ENCODE results near the gene TTC39C.
"Not testable (repeated sequence)": the region's sequence is repeated elsewhere in the genome, so short reads cannot be mapped to it uniquely, and the experiment has no call there.

Gene TTC39C

DNA sequence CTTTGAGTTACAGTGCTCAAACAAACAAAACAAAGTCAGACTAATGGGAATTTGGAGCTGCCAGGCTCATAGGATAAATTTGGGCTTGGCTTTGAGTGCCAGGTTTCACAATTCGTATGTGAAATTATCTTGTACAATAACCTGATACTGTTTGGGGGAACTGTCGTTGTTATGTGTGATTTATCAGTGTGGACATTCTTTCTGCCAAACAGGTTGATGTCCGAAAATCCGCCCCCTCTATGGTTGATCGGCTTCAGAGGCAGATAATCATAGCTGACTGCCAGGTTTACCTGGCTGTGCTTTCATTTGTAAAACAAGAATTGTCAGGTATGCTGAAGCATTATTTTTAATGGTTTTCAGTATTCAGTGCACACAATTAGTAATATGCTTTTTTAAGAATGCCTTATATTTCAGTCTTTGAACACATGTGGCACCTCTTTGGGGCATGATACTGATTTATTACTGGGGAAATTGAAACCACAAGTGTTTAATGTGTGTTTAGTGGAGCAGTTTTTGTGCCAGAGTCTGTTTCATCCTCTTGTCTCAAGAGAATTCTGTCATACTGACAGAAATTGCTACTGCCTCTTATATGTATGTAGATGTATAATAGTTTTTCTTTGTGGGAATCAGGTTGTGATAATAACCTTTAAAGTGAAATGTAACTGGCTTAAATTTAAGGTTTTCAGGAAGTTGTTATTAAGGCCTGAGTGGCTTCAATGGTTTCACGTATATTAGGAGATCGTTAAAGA is 54.6 kb downstream of the TTC39C start:
- TF ChIP-seq, protein P1, sequence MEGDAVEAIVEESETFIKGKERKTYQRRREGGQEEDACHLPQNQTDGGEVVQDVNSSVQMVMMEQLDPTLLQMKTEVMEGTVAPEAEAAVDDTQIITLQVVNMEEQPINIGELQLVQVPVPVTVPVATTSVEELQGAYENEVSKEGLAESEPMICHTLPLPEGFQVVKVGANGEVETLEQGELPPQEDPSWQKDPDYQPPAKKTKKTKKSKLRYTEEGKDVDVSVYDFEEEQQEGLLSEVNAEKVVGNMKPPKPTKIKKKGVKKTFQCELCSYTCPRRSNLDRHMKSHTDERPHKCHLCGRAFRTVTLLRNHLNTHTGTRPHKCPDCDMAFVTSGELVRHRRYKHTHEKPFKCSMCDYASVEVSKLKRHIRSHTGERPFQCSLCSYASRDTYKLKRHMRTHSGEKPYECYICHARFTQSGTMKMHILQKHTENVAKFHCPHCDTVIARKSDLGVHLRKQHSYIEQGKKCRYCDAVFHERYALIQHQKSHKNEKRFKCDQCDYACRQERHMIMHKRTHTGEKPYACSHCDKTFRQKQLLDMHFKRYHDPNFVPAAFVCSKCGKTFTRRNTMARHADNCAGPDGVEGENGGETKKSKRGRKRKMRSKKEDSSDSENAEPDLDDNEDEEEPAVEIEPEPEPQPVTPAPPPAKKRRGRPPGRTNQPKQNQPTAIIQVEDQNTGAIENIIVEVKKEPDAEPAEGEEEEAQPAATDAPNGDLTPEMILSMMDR (IDR thresholded peaks at IDR 0.05; ENCODE audit: control insufficient read depth, insufficient read depth, low read depth, low read length, missing control alignments), result no peak
- H3K4me3 ChIP-seq (ENCODE audit: control insufficient read depth, low read depth, low read length), result no peak overlapping the region
- no peak for DNase-seq (ENCODE audit: low read depth)

DNA sequence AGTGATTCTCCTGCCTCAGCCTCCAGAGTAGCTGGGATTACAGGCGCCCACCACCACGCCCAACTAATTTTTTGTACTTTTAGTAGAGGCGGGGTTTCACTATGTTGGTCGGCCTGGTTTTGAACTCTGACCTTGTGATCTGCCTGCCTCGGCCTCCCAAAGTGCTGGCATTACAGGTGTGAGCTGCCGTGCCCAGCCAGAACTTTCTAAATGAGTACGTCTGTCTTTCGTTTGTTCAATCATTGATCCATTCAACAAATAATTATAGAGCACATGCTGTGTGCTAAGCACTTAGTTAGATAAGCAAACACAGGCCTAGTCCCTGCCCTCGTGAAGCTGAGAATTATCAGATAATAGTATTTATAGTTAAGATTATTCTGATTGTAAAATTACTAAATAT is 56.5 kb downstream of the TTC39C start:
- H3K4me3 ChIP-seq (ENCODE audit: control insufficient read depth, low read depth, low read length), result no peak overlapping the region

DNA sequence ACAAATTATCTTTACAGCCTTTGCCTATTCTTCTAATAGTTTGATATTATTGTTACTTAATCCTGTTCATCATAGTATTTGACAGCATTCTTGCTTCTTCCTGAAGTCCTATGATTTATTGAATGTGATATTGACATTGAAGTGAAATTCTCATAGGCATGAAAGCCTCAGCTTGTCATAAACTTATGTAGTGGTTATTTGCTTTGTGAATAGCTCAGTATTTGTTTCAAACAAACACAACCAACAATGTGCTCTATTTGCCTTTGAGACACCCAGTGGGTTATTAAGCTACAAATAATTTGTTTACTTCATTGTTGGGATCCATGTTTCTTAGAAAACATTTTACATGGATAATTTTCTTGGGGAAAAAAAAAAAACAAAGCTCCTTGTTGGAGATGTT is 57.2 kb downstream of the TTC39C start:
- no peak overlapping the region for H3K4me3 ChIP-seq (ENCODE audit: control insufficient read depth, low read depth, low read length)
- TF ChIP-seq, protein P1 (IDR thresholded peaks at IDR 0.05; ENCODE audit: control insufficient read depth, insufficient read depth, low read depth, low read length, missing control alignments), result no peak
- DNase-seq (ENCODE audit: low read depth), result no peak

More for the DNA sequence above, 56.5 kb downstream of the TTC39C start:
- DNase-seq (ENCODE audit: low read depth), result no peak
- TF ChIP-seq, protein P1 (IDR thresholded peaks at IDR 0.05; ENCODE audit: control insufficient read depth, insufficient read depth, low read depth, low read length, missing control alignments), result no peak

DNA sequence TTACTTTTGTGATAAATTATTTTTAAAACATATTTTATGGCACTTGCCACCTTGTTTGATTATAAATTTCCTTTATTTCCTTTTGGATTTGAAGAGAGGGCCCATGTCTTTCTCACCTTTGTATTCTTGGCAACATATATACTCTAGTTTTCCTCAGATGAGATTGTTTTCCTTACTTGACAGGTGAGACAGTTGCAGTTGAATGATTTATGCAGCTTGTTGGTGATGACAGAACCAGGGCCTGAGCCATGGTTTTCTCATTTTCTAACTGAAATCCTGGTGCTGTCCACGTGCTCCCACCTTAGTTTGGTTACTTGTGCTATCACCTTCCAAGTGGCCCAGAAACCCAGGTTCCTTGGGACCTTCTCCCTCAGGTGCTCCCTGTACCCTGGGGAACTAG is 58.2 kb downstream of the TTC39C start:
- no peak overlapping the region for H3K4me3 ChIP-seq (ENCODE audit: control insufficient read depth, low read depth, low read length)
- DNase-seq (ENCODE audit: low read depth), result no peak
- TF ChIP-seq, protein P1 (IDR thresholded peaks at IDR 0.05; ENCODE audit: control insufficient read depth, insufficient read depth, low read depth, low read length, missing control alignments), result no peak

DNA sequence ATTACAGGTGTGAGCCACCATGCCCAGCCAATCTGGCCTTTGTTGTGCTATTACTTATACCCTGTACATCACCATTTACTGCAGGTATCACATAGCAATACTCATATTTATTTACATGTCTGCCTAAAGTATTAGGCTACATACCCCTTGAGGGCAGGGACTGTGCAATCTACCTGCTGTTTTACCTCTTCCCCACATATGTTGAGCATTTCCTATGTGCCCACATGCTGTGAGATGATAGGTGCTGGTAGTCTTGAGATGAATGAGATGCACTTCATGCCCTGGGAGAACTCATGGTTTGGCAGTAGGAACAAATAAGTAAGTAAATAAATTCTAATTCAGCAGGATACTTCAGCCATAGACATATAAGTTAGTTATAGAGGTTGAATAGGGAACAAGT is 59.2 kb downstream of the TTC39C start:
- no peak overlapping the region for H3K4me3 ChIP-seq (ENCODE audit: control insufficient read depth, low read depth, low read length)
- TF ChIP-seq, protein P1 (IDR thresholded peaks at IDR 0.05; ENCODE audit: control insufficient read depth, insufficient read depth, low read depth, low read length, missing control alignments), result no peak
- DNase-seq (ENCODE audit: low read depth), result no peak

DNA sequence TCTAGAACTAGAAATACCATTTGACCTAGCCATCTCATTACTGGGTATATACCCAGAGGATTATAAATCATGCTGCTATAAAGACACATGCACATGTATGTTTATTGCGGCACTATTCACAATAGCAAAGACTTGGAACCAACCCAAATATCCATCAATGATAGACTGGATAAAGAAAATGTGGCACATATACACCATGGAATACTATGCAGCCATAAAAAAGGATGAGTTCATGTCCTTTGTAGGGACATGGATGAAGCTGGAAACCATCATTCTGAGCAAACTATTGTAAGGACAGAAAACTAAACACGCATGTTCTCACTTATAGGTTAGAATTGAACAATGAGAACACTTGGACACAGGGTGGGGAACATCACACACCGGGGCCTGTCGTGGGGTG is 60.2 kb downstream of the TTC39C start:
- not testable (repeated sequence) for H3K4me3 ChIP-seq (ENCODE audit: control insufficient read depth, low read depth, low read length); DNase-seq (ENCODE audit: low read depth)

DNA sequence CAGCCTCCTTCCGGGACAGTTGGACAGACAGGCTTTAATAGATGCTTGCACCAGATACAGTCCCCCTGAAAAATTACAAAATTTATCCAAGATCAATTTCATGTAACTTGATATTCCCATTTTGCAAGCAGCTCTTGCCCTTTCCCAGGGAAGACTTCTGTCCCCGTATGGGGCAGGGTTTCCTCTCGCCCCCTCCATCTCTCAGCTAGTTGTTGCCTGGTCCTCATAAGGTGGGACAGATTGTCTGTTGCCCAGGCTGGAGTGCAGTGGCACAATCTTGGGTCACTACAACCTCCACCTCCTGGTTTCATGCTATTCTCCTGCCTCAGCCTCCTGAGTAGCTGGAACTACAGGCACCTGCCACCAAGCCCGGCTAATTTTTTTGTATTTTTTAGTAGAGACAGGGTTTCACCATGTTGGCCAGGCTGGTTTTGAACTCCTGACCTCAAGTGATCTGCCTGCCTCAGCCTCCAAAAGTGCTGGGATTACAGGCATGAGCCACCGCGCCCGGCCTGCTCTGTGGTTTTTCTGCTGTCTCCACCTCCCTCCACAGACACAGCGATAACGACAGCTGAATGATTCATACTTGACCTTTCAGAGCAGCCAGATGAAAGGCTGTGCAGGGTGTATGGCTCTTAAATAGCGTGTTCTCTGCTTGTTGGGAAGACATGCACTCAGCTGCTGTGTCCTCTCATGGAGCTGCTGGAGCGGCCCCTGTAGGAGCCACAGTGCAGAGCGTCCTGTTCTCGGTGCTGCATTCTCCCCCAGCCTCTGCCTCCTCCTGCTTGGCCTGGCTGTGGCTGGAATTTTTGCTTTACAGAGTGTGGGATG is 61.4 kb downstream of the TTC39C start:
- peak; percentile 97 for DNase-seq (ENCODE audit: low read depth)
- TF ChIP-seq, protein P1 (IDR thresholded peaks at IDR 0.05; ENCODE audit: control insufficient read depth, insufficient read depth, low read depth, low read length, missing control alignments), result peak; percentile 83
- no peak overlapping the region for H3K4me3 ChIP-seq (ENCODE audit: control insufficient read depth, low read depth, low read length)
